ENCODE data around the gene LRRC14B.

The LRRC14B gene

DNA sequence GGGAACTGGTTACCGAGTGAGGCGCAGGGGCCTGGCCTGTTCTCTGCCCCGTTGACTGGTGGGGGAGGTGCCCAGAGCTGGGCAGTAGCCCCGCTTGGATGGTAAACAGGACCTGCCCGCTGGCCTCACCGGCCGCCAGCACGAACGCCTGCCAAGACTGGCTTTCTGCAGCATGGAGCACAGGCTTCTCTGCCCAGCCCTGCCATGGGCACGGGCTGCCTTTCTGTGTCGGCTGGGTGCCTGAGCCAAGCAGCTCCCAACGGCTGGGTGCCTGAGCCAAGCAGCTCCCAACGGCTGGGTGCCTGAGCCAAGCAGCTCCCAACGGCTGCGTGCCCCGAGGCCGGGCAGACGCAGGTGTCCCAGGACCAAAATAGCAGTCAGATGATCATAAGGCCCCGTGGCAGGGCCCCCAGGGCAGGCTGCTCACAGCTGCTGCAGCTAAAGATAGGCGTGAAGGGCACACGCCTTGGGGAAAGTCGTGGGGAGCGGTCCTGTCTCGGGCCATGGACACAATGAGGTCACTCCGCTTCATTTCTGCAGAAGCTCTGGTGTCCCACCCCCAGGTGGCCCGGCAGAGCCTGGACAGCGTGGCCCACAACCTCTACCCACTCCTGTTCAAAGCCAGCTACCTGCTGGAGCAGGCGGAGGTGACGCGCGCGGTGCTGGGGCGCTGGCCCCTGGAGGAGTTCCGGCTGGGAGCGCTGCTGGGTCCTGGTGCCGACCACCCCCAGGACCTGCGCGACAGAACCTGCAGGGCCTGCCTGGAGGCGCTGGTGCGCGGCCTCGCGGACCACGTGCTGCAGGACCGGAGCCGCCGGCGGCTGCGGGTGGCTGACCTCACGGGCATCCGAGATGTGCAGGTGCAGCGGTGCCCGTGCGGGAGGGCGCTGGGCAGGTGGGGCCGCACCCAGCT lies at the start of gene LRRC14B:
Gene LRRC14B (plus strand): TSS at position 460 of the 913 bp plus-strand sequence. CDS start 44 bp downstream, at position 504.
- no peak for DNase-seq
- H3K27ac ChIP-seq, result no peak within 1 kb of the TSS
- TF ChIP-seq, protein P1, sequence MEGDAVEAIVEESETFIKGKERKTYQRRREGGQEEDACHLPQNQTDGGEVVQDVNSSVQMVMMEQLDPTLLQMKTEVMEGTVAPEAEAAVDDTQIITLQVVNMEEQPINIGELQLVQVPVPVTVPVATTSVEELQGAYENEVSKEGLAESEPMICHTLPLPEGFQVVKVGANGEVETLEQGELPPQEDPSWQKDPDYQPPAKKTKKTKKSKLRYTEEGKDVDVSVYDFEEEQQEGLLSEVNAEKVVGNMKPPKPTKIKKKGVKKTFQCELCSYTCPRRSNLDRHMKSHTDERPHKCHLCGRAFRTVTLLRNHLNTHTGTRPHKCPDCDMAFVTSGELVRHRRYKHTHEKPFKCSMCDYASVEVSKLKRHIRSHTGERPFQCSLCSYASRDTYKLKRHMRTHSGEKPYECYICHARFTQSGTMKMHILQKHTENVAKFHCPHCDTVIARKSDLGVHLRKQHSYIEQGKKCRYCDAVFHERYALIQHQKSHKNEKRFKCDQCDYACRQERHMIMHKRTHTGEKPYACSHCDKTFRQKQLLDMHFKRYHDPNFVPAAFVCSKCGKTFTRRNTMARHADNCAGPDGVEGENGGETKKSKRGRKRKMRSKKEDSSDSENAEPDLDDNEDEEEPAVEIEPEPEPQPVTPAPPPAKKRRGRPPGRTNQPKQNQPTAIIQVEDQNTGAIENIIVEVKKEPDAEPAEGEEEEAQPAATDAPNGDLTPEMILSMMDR (IDR thresholded peaks at IDR 0.05; ENCODE audit: low read depth, low read length, missing control alignments), result no peak
- no peak within 1 kb of the TSS for H3K4me3 ChIP-seq (ENCODE audit: low read depth, low read length)
- no peaks in the 10 kb centered on the region for H3K36me3 ChIP-seq (replicated peaks)
- peaks cover 18% of the 10 kb centered on the region for H3K27me3 ChIP-seq (replicated peaks)
- in situ Hi-C loops (cut with HindIII; ENCODE audit: low pct_ligation_motif_present, low sequenced_read_pairs), result no loop called here

DNA sequence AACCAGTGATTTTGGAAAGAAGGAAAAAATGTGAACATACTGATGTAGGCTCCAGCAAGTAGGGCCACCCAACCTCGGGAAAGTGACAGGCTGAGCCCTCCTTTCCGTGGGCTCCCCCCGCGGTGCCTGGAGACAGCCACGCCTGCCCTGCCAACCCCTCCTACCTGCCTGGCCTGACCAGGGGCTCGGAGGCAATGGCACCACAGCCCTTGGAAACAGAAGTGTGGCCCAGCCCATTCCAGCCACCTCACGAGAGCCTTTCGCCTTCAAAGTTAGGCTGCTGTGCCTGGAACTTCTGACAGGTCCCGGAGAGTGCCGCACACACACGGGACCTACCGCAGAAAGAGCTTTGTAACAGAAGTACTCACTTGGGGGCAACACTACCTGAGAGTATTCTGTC lies 49.5 kb upstream of the LRRC14B start:
- Histone ChIP-seq H3K4me3 (ENCODE audit: low read depth, low read length) (no peak overlapping the region), H3K27me3 (replicated peaks) (no peaks in the 10 kb centered on the region), H3K27ac (no peak overlapping the region), H3K36me3 (replicated peaks) (no peaks in the 10 kb centered on the region)
- in situ Hi-C loops (cut with HindIII; ENCODE audit: low pct_ligation_motif_present, low sequenced_read_pairs), result no loop called here
- TF ChIP-seq, protein P1 (IDR thresholded peaks at IDR 0.05; ENCODE audit: low read depth, low read length, missing control alignments), result no peak
- DNase-seq, result no peak

DNA sequence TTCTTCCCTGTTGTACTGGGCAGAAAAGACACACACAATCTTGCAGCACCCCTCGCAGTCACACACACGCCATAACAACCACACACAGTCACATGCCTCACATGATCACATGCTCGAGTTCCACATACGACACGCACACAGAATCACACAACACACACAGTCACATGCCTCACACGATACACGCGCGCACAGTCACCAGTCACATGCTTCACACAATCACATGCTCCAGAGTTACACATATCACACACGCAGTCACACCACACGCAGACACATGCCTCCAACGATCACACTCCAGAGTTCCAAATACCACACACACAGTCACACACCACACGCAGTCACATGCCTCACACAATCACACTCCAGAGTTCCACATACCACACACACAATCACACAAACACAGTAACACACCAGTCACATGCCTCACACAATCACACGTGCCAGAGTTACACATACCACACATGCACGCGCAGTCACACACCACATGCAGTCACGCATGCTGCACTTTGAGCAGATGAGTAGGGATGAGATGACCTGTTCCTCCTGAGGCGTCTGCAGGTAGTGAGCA lies 49.0 kb upstream of the LRRC14B start:
- Histone ChIP-seq H3K36me3 (replicated peaks) (no peaks in the 10 kb centered on the region), H3K27me3 (replicated peaks) (no peaks in the 10 kb centered on the region), H3K27ac (no peak overlapping the region), H3K4me3 (ENCODE audit: low read depth, low read length) (no peak overlapping the region)
- TF ChIP-seq, protein P1 (IDR thresholded peaks at IDR 0.05; ENCODE audit: low read depth, low read length, missing control alignments), result no peak
- DNase-seq, result no peak
- in situ Hi-C loops (cut with HindIII; ENCODE audit: low pct_ligation_motif_present, low sequenced_read_pairs), result no loop called here

DNA sequence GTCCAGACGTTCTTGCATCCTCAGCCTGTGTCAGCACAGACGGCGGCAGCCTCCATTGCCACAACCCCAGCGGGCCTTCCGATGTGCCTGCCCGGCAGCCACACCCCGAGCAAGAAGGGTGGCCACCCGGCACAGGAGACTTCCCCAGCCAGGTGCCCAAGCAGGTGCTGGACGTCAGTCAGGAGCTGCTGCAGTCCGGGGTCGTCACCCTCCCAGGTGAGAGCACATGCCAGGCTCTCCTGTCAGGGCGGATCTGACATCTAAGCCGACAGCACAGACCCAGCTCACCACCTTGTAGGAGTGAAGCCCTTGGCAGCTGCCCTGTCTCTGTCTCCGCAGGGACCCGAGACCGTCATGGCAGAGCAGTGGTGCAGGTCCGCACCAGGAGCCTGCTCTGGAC lies 48.3 kb upstream of the LRRC14B start:
- Histone ChIP-seq H3K4me3 (ENCODE audit: low read depth, low read length) (no peak overlapping the region), H3K27me3 (replicated peaks) (no peaks in the 10 kb centered on the region), H3K36me3 (replicated peaks) (no peaks in the 10 kb centered on the region), H3K27ac (no peak overlapping the region)
- TF ChIP-seq, protein P1 (IDR thresholded peaks at IDR 0.05; ENCODE audit: low read depth, low read length, missing control alignments), result no peak
- in situ Hi-C loops (cut with HindIII; ENCODE audit: low pct_ligation_motif_present, low sequenced_read_pairs), result no loop called here
- DNase-seq, result no peak

DNA sequence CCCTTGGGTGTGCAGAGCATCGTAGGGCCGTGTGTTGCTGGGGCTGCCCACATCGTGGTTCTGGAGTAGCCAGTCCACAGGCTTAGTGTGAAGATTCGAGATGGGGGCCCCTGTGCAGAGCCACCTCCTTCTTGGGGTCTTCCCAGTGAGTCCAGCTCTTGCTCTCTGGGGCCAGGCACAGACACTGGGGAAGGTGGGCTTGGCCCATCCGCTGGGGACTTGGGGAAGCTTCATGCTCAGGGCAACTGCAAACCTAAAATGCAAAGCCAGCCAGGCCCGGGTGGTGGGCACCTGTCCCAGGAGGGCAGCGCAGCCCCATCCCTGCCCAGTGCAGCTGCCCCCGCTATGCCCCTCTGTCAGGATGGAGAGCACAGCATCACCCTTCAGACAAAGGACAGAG lies 46.4 kb upstream of the LRRC14B start:
- no peaks in the 10 kb centered on the region for H3K36me3 ChIP-seq (replicated peaks)
- in situ Hi-C loops (cut with HindIII; ENCODE audit: low pct_ligation_motif_present, low sequenced_read_pairs), result no loop called here
- H3K4me3 ChIP-seq (ENCODE audit: low read depth, low read length), result no peak overlapping the region
- no peaks in the 10 kb centered on the region for H3K27me3 ChIP-seq (replicated peaks)
- TF ChIP-seq, protein P1 (IDR thresholded peaks at IDR 0.05; ENCODE audit: low read depth, low read length, missing control alignments), result no peak
- no peak overlapping the region for H3K27ac ChIP-seq
- DNase-seq, result no peak
